CD4-positive, alpha-beta T cell treated with Interleukin-6 for 4 hours (primary cell): ENCODE measurements around the gene CNPY3.
"Not testable (repeated sequence)": the region's sequence is repeated elsewhere in the genome, so short reads cannot be mapped to it uniquely, and the experiment has no call there.

Experiments
- DNase-seq: peaks from one replicate; pipeline ENCODE4 v3.0.0-alpha.2; 2020; ENCODE audit warnings: mixed read lengths

Gene CNPY3

DNA sequence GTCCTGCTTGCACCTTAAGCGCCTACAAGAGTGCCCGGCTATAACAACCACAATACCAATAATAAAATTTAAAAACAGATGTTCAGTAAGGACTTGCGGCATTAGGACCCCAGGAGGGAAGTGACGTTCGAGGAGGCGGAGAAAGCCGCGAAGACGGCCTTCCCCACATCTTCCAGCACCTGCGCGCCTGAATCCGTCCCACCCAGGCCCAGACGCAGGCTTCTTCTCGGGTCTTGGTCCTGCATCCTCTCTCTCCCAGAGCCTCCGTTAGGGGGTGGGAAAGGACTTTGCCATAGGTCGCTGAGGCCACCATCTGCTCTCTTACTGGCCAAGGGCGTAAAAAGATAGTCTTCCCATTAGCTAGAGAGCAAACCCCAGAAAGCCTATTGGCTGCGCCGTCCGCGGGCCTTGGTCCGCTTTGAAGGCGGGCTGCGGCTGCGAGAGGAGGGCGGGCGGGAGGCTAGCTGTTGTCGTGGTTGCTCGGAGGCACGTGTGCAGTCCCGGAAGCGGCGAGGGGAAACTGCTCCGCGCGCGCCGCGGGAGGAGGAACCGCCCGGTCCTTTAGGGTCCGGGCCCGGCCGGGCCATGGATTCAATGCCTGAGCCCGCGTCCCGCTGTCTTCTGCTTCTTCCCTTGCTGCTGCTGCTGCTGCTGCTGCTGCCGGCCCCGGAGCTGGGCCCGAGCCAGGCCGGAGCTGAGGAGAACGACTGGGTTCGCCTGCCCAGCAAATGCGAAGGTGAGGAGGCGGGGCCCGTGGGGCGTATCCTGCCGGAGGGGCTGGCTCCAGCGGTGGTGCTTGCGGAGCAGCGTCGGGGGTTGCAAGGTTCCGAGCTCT lies at the start of gene CNPY3:
CNPY3 (plus strand) TSS at position 495 of the 835 bp plus-strand sequence; CDS start at position 586, 91 bp downstream.
- DNase-seq, result peak; percentile 95

DNA sequence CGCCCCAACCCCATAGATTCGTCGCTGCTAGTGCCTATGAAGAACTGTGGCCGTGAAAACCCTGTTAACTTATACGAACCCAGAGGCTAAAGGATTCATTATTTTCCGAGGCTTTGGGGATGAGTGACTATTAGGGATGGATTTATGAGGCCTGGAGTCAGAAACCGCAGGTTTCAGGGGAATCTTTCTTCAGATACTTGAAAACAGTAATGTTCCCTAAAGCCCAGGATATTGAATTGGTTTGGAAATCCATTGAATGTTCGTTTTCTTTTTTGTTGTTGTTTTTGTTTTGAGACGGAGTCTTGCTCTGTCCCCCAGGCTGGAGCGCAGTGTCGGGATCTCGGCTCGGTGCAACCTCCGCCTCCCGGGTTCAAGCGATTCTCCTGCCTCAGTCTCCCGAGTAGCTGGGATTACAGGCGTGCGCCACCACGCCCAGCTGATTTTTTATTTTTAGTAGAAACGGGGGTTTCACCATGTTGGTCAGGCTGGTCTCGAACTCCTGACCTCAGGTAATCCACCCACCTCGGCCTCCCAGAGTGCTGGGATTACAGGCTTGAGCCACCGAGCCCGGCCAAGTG lies 49.0 kb upstream of the CNPY3 start:
- DNase-seq, result not testable (repeated sequence)

DNA sequence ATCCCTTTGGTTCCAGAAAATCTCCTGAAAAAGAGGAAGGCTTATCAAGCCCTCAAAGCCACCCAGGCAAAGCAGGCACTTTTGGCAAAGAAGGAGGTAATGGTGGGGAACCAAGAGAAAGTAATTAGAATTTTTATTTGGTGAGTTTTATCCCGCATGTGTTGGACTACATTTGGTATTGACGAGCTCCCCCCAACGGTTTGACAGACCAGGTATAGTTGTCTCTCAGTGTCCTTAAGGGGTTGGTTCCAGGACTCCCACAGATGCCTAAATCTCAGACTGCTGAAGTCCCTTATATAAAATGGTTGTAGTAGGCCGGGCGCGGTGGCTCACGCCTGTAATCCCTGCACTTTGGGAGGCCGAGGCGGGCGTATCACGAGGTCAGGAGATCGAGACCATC lies 48.4 kb upstream of the CNPY3 start:
- not testable (repeated sequence) for DNase-seq

DNA sequence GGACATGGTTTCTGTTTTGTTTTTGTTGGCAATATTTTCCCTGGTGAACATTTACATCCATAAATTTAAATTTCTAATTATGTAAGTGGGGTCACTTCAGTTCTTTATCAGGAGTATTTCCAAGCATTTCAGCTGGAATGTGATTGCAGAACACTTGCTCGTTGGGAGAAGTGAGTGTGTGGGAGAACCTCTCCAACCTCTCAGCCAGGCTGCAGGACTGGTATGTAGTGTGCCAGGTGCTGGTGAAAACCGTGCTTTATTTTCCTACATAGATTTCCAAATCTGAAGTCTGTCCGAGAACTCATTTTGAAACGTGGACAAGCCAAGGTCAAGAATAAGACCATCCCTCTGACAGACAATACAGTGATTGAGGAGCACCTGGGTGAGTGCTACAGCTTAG lies 43.6 kb upstream of the CNPY3 start:
- no peak for DNase-seq

DNA sequence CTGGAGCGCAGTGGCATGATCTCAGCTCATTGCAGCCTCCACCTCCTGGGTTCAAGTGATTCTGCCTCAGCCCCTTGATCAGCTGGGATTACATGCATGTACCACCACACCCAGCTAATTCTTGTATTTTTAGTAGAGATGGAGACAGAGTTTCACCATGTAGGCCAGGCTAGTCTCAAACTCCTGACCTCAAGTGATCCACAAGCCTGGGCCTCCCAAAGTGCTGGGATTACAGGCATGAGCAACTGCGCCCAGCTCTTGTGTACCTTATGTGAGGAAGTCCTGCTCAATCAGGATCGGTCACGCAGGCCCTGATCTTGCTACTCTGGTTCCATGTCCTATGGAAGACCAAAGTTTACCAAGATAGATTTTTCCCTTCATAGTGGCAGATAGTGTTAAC lies 41.1 kb upstream of the CNPY3 start:
- not testable (repeated sequence) for DNase-seq

DNA sequence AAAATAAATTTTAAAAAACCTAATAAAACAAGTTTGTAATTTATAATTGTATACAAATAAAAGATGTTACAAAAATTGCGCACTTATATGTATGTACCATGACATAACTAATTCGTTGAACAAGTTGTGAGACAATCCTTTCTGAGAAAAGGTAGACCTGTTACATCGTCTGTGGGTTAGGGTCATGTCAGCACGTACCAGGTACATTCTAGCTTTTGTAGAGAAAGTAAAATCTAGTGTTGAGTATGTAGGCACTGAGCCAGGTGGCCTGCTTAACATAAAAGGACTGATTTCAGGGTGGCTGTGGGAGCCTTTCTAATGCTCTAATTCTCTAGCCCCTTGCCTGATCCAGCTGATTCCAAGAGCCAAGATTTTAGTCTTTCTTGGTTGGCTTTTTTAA lies 39.5 kb upstream of the CNPY3 start:
- DNase-seq, result no peak

DNA sequence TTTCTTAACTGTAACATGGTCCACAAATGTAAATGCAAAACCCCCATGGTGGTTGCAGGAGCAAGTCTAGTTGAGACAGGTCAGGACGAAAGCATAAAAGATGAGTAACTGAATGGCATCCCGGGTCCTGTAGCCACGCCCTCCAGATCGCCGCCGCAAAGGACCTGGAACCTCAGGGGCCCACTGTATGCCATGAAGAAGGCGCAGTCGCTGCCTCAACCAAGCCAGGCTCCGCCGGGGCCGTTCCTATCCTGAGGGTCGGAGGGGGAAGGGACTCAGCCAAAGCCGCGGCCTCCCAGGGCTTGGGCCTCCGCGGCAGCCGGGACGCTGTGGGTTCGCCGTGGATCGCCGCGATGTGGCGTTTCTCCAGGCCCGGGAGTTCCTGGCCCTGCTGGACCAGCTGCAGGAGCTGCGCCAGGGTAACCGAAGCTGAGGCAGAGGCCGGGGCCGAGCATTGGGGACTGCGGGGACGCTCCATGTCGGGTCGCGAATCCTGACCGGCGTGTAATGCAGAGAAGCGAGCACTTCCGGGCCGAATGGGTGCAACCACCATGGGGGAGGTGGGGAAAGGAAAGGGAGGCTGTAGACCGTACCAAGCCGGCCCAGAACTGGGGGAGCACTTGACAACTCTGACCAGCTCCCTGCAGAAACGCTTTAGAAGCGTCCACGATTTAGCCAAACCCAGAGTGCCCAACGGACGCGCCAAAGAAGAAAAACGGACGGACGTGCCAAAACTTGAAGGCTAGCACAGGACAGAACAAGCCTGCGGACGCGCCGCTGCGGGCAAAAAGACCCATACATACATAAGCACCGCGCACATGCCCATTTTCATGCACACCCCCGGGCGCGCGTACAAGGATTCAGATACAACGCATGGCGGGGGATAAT lies 38.7 kb upstream of the CNPY3 start:
- DNase-seq, result peak; percentile 92

DNA sequence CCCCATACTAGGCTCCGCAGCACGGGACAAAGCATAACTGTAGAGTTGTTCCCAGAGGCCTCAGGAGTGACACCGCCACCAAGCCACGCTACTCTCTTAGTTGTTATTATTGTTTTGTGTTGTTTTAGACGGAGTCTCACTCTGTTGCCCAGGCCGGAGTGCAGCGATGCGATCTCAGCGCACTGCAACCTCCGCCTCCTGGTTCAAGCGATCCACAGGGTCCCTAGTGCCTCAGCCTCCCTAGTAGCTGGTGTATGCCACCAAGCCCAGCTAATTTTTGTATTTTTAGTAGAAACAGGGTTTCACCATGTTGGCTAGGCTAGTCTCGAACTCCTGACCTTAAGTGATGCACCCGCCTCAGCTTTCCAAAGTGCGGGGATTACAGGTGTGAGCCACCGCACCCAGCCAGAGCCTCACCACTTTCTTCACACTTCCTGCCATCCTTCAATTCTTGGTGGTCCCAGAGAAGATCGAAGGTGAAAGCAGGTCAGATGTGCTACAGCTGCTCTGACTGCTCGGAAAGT lies 38.0 kb upstream of the CNPY3 start:
- no peak for DNase-seq

DNA sequence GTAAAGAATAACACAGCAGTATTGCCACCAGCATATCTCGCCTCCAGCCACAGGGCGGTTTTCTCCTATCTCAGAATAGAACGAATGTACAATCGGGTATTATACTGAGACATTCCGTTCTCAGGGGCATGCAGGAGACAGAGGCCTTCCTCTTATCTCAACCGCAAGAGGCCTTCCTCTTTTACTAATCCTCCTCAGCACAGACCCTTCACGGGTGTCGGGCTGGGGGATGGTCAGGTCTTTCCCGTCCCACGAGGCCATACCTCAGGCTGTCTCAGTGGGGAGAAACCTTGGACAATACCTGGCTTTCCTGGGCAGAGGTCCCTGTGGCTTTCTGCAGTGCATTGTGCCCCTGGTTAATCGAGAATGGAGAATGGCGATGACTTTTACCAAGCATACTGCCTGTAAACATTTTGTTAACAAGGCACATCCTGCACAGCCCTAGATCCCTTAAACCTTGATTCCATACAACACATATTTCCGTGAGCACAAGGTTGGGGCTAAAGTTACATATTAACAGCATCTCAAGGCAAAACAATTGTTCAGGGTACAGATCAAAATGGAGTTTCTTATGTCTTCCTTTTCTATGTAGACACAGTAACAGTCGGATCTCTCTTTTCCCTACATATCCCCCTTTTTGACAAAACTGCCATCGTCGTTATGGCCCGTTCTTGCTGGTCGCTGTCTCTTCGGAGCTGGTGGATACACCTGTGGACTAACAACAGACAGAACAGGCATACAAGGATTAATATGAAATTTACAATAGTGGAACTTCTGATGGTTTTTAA lies 35.0 kb upstream of the CNPY3 start:
- not testable (repeated sequence) for DNase-seq

DNA sequence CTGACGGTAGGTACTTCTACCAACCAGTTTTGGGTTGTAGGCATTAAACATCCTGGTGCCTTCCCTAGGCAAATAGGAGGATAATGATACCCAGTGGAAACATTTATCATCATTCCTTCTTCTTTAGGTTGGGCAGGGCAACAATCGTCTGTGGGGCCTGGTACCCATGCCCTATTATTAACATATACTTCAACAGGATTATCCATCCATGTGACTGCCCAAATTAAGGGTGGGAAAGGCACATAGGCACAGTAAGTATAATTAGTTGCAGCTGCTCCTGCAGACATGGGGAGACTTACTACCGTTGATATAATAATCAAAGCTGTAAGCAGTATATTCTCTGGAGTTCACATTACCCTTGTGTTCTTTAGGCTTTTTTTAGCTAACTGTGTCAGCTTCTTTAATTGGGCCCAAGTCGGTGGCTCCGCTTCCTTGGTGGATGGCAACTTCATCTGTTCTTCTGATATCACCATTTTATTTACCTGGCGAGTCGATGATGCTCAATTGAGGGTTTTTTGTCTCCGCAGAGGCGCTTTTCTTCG lies 33.0 kb upstream of the CNPY3 start:
- no peak for DNase-seq

DNA sequence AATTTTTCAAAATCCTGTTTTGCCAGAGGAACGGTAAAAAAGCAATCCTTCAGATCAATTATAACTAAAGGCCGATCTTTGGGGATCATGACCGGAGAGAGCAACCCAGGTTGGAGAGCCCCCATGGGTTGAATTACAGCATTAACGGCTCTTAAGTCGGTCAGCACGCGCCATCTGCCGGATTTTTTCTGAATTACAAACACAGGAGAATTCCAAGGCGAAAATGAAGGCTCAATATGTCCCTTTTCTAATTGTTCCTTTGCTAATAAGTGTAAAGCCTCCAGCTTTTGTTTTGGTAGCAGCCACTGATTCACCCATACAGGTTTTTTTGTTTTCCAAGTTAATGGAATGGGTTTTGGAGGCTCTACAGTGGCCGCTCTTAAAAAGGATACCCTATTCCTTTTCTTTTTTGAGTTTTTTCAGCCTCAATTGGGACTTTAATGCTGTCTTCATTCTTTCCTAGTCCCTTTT lies 30.4 kb upstream of the CNPY3 start:
- DNase-seq, result peak; percentile 74

DNA sequence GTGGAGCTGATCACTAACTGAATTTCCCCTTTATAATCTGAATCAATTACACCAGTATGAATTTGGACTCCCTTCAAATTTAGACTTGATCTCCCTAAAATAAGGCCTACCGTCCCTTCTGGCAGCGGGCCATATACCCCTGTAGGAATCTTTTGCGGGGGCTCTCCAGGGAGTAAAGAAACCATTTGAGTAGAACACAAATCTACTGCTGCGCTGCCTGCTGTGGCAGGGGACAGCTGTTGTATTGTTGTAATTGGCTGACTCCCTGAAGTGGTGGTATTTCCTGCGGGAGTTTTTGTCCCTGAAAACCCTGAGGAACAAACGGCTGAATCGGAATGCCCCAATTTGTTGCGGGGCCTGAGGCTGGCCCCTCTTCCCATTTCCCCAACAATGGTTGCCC lies 29.4 kb upstream of the CNPY3 start:
- no peak for DNase-seq

DNA sequence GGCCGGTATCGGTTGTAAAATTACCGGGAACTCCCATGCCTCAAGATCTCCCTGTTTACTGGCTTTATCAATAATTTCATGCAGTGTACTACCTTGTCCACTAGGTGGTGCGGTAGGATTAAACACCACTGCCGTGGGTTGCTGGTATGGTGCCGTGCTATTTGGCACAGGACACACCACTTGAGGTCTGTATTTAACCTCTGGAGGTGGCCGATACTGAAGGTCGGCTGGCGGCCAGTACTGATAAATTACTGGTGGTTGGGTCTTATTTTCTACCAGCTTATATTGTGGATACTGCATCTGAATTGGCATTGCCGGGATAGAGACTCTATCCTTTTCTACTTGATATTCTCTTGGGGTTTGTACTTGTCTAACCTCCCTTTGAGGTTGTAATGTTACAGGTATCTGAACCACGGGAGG lies 27.7 kb upstream of the CNPY3 start:
- peak; percentile 77 for DNase-seq

DNA sequence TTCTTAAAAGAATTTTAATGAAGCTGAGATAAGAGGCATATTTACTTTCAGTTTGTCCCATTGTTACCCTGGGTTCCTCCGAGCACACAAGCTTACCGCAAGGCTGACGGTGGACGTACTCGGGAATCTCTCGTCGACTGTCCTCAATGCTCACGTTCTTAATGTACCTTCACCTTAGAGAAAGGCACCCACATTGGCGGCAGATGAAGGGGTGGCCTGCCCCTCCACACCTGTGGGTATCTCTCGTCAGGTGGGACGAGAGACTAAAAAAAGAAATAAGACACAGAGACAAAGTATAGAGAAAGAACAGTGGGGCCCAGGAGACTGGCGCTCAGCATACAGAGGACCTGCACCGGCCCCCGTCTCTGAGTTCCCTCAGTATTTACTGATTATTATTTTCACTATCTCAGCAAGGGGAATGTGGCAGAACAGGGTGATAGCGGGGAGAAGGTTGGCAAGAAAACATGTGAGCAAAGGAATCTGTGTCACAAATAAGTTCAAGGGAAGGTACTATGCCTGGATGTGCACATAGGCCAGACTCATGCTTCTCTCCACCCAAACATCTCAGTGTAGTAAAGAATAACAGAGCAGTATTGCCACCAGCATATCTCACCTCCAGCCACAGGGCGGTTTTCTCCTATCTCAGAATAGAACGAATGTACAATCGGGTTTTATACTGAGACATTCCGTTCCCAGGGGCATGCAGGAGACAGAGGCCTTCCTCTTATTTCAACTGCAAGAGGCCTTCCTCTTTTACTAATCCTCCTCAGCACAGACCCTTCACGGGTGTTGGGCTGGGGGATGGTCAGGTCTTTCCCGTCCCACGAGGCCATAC lies 26.6 kb upstream of the CNPY3 start:
- not testable (repeated sequence) for DNase-seq

DNA sequence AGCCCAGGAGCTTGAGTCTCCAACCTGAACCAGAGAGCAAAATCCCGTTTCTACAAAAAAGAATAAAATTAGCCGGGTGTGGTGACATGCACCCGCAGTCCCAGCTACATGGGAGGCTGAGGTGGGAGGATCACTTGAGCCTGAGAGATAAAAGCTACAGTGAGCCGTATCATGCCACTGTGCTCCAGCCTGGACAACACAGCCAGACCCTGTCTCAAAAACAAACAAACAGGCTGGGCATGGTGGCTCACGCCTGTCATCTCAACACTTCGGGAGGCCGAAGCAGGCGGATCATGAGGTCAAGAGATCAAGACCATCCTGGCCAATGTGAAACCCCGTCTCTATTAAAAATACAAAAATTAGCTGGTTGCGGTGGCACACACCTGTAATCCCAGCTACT lies 24.8 kb upstream of the CNPY3 start:
- DNase-seq, result no peak

DNA sequence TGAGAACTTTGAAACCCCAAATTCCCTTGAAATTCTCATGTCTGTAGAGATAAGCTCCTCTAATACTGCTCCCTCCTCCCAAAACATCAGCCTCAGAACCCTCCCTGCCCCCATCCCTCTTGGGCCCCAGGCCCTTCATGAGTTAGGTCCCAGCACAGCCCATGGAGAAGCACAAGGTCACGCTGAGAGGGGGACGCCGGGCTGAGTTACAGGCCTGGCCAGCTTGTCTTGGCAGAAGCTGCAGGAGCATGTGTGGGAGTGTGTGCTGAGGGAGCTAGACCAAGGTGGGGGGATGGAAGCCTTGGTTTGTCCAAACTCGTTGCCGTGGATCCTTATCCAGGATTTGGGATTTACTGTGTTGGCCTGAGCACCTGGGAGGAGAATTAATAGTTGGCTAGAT lies 21.9 kb upstream of the CNPY3 start:
- DNase-seq, result no peak

DNA sequence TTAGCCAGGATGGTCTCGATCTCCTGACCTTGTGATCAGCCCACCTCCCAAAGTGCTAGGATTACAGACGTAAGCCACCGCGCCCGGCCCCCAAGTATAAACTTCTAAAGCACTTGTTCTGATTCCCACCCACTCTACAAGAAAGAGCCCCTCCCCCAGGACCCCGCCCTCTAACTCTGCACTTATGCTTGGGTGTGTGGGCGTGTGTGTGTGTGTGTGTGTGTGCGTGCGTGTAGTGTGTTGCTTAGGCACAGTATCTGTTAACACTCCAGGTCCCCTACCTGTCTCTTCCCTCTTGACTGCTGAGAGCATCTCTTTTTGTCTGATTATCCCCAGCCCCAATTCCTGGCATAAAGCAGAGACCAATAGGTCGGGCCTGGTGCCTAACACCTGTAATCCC lies 19.4 kb upstream of the CNPY3 start:
- no peak for DNase-seq

DNA sequence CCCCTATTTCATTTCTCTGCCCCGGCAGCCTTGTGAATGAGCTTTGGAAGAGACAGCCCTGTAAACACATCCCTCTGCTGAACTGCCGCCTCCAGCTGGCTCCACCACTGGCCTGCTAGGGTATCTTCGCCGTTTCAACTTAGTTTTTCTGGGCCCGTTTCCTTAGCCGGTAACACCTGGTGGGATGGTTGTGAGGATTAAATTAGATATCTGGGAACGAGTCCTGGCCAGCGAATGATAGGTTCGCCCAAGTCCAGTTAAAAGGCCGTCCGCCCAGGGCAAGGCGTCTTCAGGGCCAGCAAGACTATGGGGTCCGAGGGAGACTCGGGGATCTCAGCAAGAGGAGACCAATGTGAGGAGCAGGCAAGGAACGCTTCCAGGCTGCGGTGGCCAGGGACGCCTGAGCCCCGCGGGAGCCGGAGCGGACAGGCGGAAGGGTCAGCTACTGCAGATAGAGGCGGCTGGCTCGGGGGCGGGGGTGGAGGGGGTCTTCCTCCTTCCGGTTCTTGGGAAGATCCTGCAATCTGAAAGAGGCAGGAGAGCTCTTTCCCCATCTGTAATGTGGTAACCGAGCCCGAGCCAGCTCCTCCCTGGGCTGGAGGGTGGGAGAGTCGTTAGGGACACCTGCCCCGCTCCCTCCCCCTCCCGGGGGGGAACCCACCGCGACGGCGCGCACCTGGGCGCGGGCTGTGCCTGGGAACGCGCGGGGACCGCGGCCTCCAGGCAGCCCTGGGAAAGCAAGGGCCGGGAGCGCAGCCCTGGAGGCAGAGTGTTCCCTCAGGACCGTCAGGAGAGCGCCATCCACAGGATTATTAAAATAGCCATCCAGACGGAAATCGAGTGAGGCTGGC lies 17.9 kb upstream of the CNPY3 start:
- DNase-seq, result no peak

DNA sequence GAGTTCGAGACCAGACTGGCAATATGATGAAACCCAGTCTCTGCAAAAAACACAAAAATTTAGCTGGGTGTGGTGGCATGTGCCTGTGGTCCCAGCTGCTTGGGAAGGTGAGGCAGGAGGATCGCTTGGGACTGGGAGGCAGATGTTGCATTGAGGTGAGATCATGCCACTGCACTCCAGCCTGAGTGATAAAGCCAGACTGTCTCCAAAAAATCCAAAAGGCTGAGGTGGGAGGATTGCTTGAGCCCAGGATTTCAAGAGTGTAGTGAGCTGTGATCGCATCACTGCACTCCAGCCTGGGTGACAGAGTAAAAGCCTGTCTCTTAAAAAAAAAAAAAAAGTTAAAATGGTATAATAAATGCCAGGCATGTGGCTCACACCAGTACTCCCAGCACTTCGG lies 14.7 kb upstream of the CNPY3 start:
- no peak for DNase-seq

DNA sequence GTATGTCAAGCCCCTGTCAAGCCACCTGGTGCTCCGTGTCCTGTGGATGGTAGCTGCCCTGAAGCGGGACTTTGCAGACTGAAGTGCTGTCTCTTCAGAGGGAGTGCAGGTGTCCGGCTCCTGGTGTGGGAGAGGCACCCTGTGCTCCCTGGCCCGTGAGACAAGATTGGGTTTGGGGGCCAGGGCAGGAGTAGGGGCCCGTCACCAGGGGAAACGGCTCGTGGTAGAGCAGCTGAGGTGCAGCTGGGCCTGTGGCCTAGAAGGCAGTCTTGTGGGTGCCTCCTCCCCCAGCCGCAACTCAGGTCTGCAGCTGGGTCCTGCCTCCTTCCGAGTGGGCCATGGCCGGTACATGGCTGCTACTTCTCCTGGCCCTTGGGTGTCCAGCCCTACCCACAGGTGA lies 13.5 kb upstream of the CNPY3 start, which contains the start of gene PTCRA:
PTCRA (plus strand) TSS at position 322 of the 400 bp plus-strand sequence; CDS start at position 339, 17 bp downstream.
- DNase-seq, result no peak
